ENCODE data around the gene CEP104. TPM values are rescaled to one million over a fixed set of nuclear protein-coding genes. Genes with fewer than 3 reads are reported as not detected.

CEP104 gene
- total RNA-seq: 17.3 and 19.9 TPM in 2 replicates

DNA sequence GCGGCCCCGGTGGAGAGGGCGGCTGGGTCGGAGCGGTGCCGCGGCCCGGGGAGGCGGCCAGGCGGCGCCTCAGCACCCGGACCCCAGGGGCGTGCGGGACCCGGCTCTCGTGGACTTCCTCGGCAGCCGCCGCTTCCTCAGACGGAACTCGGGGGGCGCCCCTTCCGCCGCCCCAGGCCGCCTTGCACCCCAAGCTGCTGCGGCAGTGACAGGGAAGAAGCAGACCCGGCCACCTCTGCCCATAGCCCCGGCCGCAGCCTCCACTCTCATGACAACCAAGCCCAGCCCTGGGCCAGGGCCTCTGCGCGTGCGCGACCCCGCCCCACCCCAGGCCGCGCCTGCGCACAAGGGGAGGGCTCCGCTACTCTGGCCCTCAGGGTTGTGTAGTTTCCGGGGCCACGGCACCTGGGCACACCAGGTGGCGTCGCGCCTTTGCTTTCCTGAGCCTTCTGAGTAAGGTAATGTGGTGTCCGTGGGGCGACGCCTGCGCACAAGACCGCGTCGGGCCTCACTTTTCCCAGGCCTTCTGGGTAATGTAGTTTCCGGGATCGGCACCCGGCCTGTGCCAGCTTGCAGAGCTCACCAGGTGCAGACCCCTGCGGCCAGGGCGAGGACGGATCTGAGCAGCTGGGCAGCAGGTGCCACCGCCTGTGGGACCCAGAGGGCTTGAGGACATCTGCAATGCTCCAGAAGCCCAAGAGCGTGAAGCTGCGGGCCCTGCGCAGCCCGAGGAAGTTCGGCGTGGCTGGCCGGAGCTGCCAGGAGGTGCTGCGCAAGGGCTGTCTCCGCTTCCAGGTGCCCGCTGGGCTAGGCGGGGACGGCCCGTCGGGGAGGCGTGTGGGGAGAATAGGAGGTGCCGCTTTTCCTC, at the start of gene CEP104, which contains the start of gene DFFB:
TSS of gene CEP104 (minus strand) at position 289 of the 868 bp plus-strand sequence. CDS start 4,804 bp downstream, outside the sequence.
TSS of gene DFFB (plus strand) at position 554 of the 868 bp plus-strand sequence. CDS start at position 682, 128 bp downstream.

GRCh38 chr1:3900150-3900968, 43.3 kb upstream of the CEP104 start, which contains the start of gene C1orf174:
Gene C1orf174 (minus strand): TSS chr1:3900272. CDS start chr1:3900186, 86 bp downstream.

GRCh38 chr1:3796215-3797061, 60.6 kb downstream of the CEP104 start, which contains the start of gene LRRC47:
Gene LRRC47 (minus strand): TSS chr1:3796498. CDS start chr1:3796476, 22 bp downstream.

GRCh38 chr1:3772715-3773571, 84.1 kb downstream of the CEP104 start, which contains the start of gene SMIM1:
Gene SMIM1 (plus strand): TSS chr1:3772749. CDS start chr1:3775374, 2,625 bp downstream.

Small RNAs within 50 kb of the gene (small RNA-seq; reads per million reads assigned to genes)
- gene RN7SL574P: not detected

Other genes with a start within 250 kb of the CEP104 start
- gene MEGF6, start 245.7 kb downstream of the CEP104 start, total RNA-seq: 0.59 and 1.1 TPM in 2 replicates
- 17.3 and 18.4 TPM in 2 replicates for gene TPRG1L, start 232.2 kb downstream of the CEP104 start, total RNA-seq
- gene WRAP73, start 207.1 kb downstream of the CEP104 start, total RNA-seq: 10.7 and 10.9 TPM in 2 replicates
- gene TP73, start 204.7 kb downstream of the CEP104 start, total RNA-seq: under 0.01 TPM in 1 of 2 replicates, not detected in the other
- not detected in 2 replicates for gene CCDC27, start 104.8 kb downstream of the CEP104 start, total RNA-seq
- gene SMIM1, start 84.5 kb downstream of the CEP104 start, total RNA-seq: 0.39 TPM in 1 of 2 replicates, not detected in the other
- gene LRRC47, start 60.7 kb downstream of the CEP104 start, total RNA-seq: 27.2 and 30.3 TPM in 2 replicates
- gene DFFB, start 265 bp upstream of the CEP104 start, total RNA-seq: 8.8 and 10.8 TPM in 2 replicates
- 27.9 and 31.7 TPM in 2 replicates for gene C1orf174, start 43.1 kb upstream of the CEP104 start, total RNA-seq

Data from subcutaneous preadipocyte (primary cell).